Subcutaneous adipose tissue (tissue), 4 donors: Measurements from ENCODE around the gene TNK1. TPM values are rescaled to one million over a fixed set of nuclear protein-coding genes. Genes with fewer than 3 reads are reported as not detected.

Source experiments
- CTCF ChIP-seq: fragments of 450-650 bp; IDR thresholded peaks from one replicate; pipeline ENCODE4 v1.5.1; 2016; ENCODE audit warnings: low read depth, mild to moderate bottlenecking, control low read depth, antibody characterized with exemption, moderate library complexity
- total RNA-seq, 4 donors: library from RNA; depleted of rRNA; stranded (reverse); fragments of >200 nt; gene quantifications; one replicate each; pipeline ENCODE4 v1.1.0, GENCODE V29; 2016

Gene TNK1
- total RNA-seq, 4 donors from 2014 or later: 0.51 to 1.9 (median 1.1) TPM

GRCh38 chr17:7379134-7379533 lies 1.8 kb upstream of the TNK1 start:
- TF ChIP-seq CTCF: no peak

- TF ChIP-seq CTCF: no peak
These were observed 568 bp upstream of the TNK1 start for GRCh38 chr17:7380321-7380720.

DNA sequence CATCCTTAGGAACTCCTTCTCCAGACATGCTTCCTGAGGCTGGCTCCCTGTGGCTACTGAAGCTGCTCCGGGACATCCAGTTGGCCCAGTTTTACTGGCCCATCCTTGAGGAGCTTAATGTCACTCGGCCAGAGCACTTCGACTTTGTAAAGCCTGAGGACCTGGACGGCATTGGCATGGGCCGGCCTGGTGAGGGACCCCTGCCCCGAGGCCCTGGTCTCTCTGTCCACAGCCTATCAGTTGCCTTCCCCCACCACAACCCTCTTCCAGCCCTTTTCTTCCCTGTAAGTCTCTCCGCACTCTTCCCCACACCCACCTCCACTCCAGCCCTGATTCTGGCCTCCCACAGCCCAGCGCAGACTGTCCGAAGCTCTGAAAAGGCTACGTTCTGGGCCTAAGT lies 2.0 kb downstream of the TNK1 start:
- no peak for TF ChIP-seq CTCF

- TF ChIP-seq CTCF: no peak
These were observed 2.5 kb downstream of the TNK1 start for GRCh38 chr17:7383371-7383741.

- no peak for TF ChIP-seq CTCF
These were observed 3.0 kb downstream of the TNK1 start for GRCh38 chr17:7383742-7384488.

GRCh38 chr17:7384489-7385081 lies 3.7 kb downstream of the TNK1 start:
- no peak for TF ChIP-seq CTCF

DNA sequence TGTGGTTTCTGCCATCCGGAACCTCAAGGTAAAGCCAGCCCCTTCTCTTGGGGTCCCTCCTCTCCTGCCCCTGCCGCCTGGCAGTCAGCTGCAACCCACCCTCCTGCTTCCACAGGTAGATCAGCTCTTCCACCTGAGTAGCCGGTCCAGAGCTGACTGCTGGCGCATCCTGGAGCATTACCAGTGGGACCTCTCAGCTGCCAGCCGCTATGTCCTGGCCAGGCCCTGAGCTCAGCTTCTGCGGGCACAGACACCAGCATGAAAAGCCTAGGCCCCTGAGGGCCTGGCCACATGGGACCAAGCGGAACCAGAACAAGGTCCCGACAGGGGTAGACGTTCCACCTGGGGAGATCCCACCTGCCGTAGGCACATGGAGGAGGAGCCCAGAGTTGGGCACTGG lies 8.0 kb downstream of the TNK1 start:
- TF ChIP-seq CTCF: no peak
